ENCODE data around the gene SSPN. TPM values are rescaled to one million over a fixed set of nuclear protein-coding genes. Genes with fewer than 3 reads are reported as not detected.

Gene SSPN
- total and polyA plus RNA-seq, 2 donors = 50.2 to 78.5 TPM

GRCh38 chr12:26269562-26270284 is 74.3 kb downstream of the SSPN start:
- Histone ChIP-seq H3K27ac (ENCODE audit: low read depth) (no peak overlapping the region), H3K4me1 (ENCODE audit: insufficient read depth) (no peaks in the 10 kb centered on the region), H3K4me3 (ENCODE audit: low read depth, low read length) (no peak overlapping the region), H3K36me3 (ENCODE audit: insufficient read depth) (no peaks in the 10 kb centered on the region)
- 73% methylated on average over 8 of the region's 8 CpGs for whole genome bisulfite sequencing
- no peak for DNase-seq (ENCODE audit: extremely low spot score)

GRCh38 chr12:26271024-26271423 is 75.7 kb downstream of the SSPN start:
- Histone ChIP-seq H3K27ac (ENCODE audit: low read depth) (no peak overlapping the region), H3K4me1 (ENCODE audit: insufficient read depth) (no peaks in the 10 kb centered on the region), H3K4me3 (ENCODE audit: low read depth, low read length) (no peak overlapping the region), H3K36me3 (ENCODE audit: insufficient read depth) (no peaks in the 10 kb centered on the region)
- no peak for DNase-seq (ENCODE audit: extremely low spot score)
- whole genome bisulfite sequencing = 66% methylated on average over 2 of the region's 2 CpGs

- WGBS = 47% methylated on average over 14 of the region's 14 CpGs
- DNase-seq (ENCODE audit: extremely low spot score) = peak; percentile 66
- no peaks in the 10 kb centered on the region for H3K4me1 ChIP-seq (ENCODE audit: insufficient read depth)
- H3K4me3 ChIP-seq (ENCODE audit: low read depth, low read length) = no peak overlapping the region
- H3K27ac ChIP-seq (ENCODE audit: low read depth) = no peak overlapping the region
- no peaks in the 10 kb centered on the region for H3K36me3 ChIP-seq (ENCODE audit: insufficient read depth)
Observed at GRCh38 chr12:26271889-26272492, 76.6 kb downstream of the SSPN start.

DNA sequence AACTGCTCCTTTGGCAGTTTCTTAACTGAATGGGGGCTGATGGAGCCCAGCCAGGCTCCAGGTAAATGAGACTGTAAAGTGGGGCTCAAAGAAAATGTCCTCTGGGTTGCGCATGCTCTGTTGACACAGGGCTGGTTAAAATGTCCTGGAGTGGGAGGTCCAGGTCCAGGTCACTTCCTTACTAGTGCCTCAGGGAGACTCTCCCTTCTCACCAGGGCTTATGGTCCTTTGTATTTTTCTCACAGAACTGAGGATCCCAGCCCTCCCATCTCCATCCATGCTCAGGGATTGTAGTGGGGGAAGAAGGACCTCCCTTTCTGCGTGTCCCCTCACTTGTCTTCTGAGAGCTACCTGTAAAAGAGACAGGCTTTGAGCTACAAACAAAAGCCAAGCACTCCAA is 77.5 kb downstream of the SSPN start:
- no peak overlapping the region for H3K4me3 ChIP-seq (ENCODE audit: low read depth, low read length)
- DNase-seq (ENCODE audit: extremely low spot score) = no peak
- H3K27ac ChIP-seq (ENCODE audit: low read depth) = no peak overlapping the region
- no peaks in the 10 kb centered on the region for H3K4me1 ChIP-seq (ENCODE audit: insufficient read depth)
- no peaks in the 10 kb centered on the region for H3K36me3 ChIP-seq (ENCODE audit: insufficient read depth)
- WGBS = 96% methylated on average over 2 of the region's 2 CpGs

- no peak for DNase-seq (ENCODE audit: extremely low spot score)
- H3K4me1 ChIP-seq (ENCODE audit: insufficient read depth) = no peaks in the 10 kb centered on the region
- 39% methylated on average over 6 of the region's 6 CpGs for WGBS
- H3K27ac ChIP-seq (ENCODE audit: low read depth) = peak overlapping the region; percentile 30
- H3K4me3 ChIP-seq (ENCODE audit: low read depth, low read length) = no peak overlapping the region
- no peaks in the 10 kb centered on the region for H3K36me3 ChIP-seq (ENCODE audit: insufficient read depth)
Observed at GRCh38 chr12:26273811-26274210, 78.4 kb downstream of the SSPN start.

DNA sequence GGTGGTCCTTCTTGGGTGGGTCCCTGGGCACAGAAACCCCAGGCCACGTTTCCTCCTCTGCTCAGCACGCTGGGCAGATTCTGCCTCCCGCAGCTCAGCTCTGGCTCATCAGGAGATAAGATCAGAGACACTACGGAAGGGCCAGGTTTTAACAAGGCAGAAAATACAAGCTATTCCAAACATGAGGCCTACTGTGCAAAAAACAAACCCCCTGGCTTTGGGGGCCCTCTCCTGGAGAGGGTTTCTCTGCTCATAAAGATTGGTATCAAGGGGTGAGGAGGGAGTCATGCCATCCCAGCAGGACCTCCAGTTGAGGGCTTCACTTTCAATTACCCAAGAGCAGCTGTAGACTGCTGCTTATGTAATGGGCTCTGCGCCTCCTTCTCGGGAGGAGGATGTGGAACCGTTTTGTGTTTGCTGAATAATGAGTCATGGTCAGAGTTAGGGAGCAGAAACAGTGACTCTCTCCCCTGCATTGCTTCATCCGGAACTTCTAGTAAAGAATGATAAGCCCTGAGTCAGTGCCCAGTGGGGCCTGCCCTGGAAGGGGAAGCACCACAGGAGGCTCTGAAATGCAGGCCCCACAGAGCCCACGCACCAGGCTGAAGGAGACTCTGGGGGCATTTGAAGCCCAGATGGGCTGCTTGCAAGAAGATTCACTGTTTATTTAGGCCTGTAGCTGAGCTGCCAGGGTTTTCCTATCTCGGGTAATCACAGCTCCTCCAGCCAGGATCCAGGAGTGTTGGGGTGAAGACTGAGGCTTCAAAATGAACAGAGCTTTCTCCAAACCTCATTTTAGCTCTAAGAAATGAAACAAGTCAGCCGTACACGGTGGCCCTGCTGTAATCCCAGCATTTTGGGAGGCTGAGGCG is 79.3 kb downstream of the SSPN start:
- DNase-seq (ENCODE audit: extremely low spot score) = peak; percentile 89

GRCh38 chr12:26275313-26276131 is 80.1 kb downstream of the SSPN start:
- no peak for DNase-seq (ENCODE audit: extremely low spot score)
- Histone ChIP-seq H3K4me1 (ENCODE audit: insufficient read depth) (no peaks in the 10 kb centered on the region), H3K27ac (ENCODE audit: low read depth) (peak overlapping the region; percentile 83), H3K4me3 (ENCODE audit: low read depth, low read length) (no peak overlapping the region), H3K36me3 (ENCODE audit: insufficient read depth) (no peaks in the 10 kb centered on the region)
- 88% methylated on average over 11 of the region's 11 CpGs for WGBS

More for the DNA sequence above, 79.3 kb downstream of the SSPN start:
- H3K4me1 ChIP-seq (ENCODE audit: insufficient read depth) = no peaks in the 10 kb centered on the region
- peak overlapping the region; percentile 83 for H3K27ac ChIP-seq (ENCODE audit: low read depth)
- WGBS = 23% methylated on average over 13 of the region's 13 CpGs
- H3K36me3 ChIP-seq (ENCODE audit: insufficient read depth) = no peaks in the 10 kb centered on the region
- no peak overlapping the region for H3K4me3 ChIP-seq (ENCODE audit: low read depth, low read length)

DNA sequence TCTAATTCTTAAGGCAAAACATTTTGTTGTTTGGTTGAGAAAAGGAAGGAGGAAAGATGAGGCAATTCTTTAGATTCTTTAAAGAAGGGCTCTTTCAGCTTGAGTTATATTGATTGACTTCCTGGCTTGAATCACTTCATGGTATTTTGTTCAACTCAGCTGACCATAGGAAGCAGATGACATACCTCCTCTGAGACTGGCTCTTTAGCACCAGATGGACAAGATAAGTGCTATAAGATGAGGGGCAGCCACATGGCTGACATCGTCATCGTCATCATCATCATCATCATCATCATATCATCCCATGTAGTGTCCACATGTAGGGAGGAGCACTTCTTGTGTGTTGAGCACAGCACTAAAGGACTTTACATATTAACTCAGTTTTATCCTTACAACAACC is 81.3 kb downstream of the SSPN start:
- Histone ChIP-seq H3K4me3 (ENCODE audit: low read depth, low read length) (no peak overlapping the region), H3K27ac (ENCODE audit: low read depth) (no peak overlapping the region), H3K36me3 (ENCODE audit: insufficient read depth) (no peaks in the 10 kb centered on the region), H3K4me1 (ENCODE audit: insufficient read depth) (no peaks in the 10 kb centered on the region)
- DNase-seq (ENCODE audit: extremely low spot score) = no peak
- WGBS = 94% methylated on average over 2 of the region's 2 CpGs

DNA sequence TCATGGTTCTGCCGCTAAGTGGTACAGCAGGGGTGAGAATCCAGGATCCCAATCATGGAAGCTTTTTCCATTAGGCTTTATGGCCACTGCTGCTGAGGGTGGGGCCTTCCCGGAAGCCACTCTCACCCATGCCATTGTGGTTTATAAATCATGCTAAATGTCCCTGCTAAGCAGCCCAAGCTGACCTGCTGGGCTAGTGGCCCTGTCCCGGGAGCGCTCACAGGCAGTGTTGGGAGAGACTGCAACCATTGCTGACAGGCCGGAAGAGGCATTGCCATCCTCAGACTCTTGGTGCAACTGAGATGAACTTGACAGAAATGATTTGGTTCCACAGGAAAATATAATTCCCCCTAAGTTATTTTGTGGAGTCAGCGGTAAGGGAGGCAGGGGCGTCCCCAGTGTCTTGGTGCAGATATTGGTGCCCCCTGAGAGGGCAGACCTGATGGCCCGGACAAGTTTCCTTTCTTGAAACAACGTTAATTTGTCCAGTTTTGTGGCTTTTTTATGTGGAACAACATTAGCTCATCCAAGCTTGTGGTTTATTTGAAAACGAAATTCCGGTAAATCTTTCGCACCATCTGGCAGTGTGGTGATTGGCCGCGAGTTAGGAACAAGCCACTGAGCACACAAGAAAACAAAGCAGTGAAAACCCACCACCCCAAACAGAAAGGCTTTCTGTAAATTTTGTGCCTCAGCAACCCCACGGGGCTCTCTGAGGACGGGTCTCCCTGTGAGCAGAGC is 82.3 kb downstream of the SSPN start:
- WGBS = 80% methylated on average over 16 of the region's 16 CpGs
- H3K4me3 ChIP-seq (ENCODE audit: low read depth, low read length) = no peak overlapping the region
- DNase-seq (ENCODE audit: extremely low spot score) = no peak
- H3K4me1 ChIP-seq (ENCODE audit: insufficient read depth) = no peaks in the 10 kb centered on the region
- H3K36me3 ChIP-seq (ENCODE audit: insufficient read depth) = no peaks in the 10 kb centered on the region
- H3K27ac ChIP-seq (ENCODE audit: low read depth) = peak overlapping the region; percentile 3

GRCh38 chr12:26278266-26278665 is 82.9 kb downstream of the SSPN start:
- Histone ChIP-seq H3K4me3 (ENCODE audit: low read depth, low read length) (no peak overlapping the region), H3K27ac (ENCODE audit: low read depth) (no peak overlapping the region), H3K4me1 (ENCODE audit: insufficient read depth) (no peaks in the 10 kb centered on the region), H3K36me3 (ENCODE audit: insufficient read depth) (no peaks in the 10 kb centered on the region)
- DNase-seq (ENCODE audit: extremely low spot score) = no peak
- 71% methylated on average over 1 of the region's 1 CpG for WGBS

DNA sequence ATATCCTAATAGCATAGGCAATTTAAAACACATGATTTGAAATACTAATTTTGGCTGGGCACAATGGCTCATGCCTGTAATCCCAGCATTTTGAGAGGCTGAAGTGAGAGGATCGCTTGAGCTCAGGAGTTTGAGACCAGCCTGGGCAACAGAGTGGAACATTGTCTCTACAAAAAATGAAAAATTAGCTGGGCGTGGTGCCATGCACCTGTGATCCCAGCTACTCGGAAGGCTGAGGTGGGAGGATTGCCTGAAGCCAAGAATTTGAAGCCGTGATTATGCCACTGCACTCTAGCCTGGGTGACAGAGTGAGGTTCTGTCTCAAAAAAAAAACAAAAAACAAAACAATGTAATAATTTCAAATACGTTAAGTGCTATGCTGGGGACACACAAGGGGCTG is 83.3 kb downstream of the SSPN start:
- H3K36me3 ChIP-seq (ENCODE audit: insufficient read depth) = no peaks in the 10 kb centered on the region
- no peak overlapping the region for H3K4me3 ChIP-seq (ENCODE audit: low read depth, low read length)
- WGBS = 90% methylated on average over 5 of the region's 5 CpGs
- H3K4me1 ChIP-seq (ENCODE audit: insufficient read depth) = no peaks in the 10 kb centered on the region
- DNase-seq (ENCODE audit: extremely low spot score) = no peak
- no peak overlapping the region for H3K27ac ChIP-seq (ENCODE audit: low read depth)

GRCh38 chr12:26279091-26279490 is 83.7 kb downstream of the SSPN start:
- Histone ChIP-seq H3K36me3 (ENCODE audit: insufficient read depth) (no peaks in the 10 kb centered on the region), H3K4me1 (ENCODE audit: insufficient read depth) (no peaks in the 10 kb centered on the region), H3K4me3 (ENCODE audit: low read depth, low read length) (no peak overlapping the region), H3K27ac (ENCODE audit: low read depth) (no peak overlapping the region)
- DNase-seq (ENCODE audit: extremely low spot score) = no peak

GRCh38 chr12:26279908-26280307 is 84.5 kb downstream of the SSPN start:
- H3K36me3 ChIP-seq (ENCODE audit: insufficient read depth) = no peaks in the 10 kb centered on the region
- no peaks in the 10 kb centered on the region for H3K4me1 ChIP-seq (ENCODE audit: insufficient read depth)
- no peak overlapping the region for H3K27ac ChIP-seq (ENCODE audit: low read depth)
- H3K4me3 ChIP-seq (ENCODE audit: low read depth, low read length) = no peak overlapping the region
- WGBS = 93% methylated on average over 5 of the region's 5 CpGs
- no peak for DNase-seq (ENCODE audit: extremely low spot score)

Data from urinary bladder (tissue), 4 donors.